HG03520 (cell line): ENCODE measurements around the gene ZNF83.
"Not testable (repeated sequence)": the region's sequence is repeated elsewhere in the genome, so short reads cannot be mapped to it uniquely, and the experiment has no call there.

Experiments
- ATAC-seq: cut with Tn5 transposase; IDR thresholded peaks from one replicate; pipeline ENCODE4 v1.9.1; 2021; ENCODE audit warnings: mild to moderate bottlenecking, moderate library complexity; ENCODE audit not compliant: unreplicated experiment

The ZNF83 gene

DNA sequence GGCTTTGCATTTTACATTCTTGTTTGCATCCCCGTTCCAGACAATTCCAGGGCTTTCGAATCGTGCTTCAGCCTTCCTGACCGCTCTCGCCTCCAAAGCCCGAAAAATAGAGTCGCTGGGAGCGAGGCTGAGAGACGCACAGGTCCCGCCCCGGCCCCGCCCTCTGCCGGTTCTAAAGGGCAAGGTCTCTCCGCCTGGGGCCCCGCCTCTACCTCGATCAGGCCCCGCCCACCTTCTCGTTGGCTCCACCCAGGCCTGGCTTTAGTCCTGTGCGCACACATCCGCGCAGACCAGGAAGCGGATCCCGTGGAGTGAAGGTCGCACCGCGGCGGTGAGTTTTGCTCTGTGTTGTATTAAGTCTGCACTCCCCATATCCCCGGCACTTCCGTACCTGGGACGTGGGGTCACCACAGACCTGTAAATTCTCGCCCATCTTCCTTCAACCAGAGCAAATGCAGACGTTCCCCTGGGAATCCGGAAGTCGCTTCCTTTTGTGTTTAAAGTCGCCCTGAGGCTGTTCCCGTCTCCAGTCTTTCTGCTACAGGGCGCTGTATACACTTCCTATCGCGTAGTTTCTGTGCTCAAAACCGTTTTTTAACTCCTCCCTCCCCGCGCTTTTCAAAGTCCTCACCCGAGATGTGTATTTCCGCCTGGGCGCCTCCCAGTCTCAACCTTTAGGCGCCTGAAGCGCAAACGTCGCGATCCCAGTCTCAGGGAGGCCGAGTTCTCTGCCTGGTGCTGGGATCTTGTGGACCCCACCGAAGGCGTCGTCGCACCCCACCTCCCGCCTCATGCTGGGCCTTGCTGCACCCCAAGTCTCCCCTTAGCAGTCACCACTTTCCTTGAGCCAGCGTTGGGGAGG, 67.9 kb downstream of the ZNF83 start, which contains the start of gene ZNF701:
Gene ZNF701, plus strand, starts transcription at position 288 of the 862 bp plus-strand sequence. CDS start 3,861 bp downstream, outside the sequence.
- ATAC-seq, result peak; percentile 90

DNA sequence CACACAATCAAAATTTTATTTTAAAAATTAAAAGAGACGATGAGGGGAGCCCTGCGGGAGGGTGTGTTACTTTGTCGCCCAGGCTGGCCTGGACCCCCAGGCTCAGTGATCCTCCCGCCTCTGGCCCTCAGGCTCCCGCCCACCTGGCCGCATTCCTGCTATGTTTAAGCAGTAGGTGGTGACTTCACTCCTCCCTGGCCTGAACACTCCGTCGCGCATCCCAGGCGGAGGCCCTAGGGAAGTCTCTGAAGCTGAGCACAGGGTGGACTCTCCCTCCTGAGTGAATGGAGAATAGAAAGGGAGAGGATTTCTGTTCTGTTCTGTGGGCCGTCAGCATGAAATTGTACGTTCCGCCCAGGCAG, 68.5 kb downstream of the ZNF83 start:
- ATAC-seq, result not testable (repeated sequence)

DNA sequence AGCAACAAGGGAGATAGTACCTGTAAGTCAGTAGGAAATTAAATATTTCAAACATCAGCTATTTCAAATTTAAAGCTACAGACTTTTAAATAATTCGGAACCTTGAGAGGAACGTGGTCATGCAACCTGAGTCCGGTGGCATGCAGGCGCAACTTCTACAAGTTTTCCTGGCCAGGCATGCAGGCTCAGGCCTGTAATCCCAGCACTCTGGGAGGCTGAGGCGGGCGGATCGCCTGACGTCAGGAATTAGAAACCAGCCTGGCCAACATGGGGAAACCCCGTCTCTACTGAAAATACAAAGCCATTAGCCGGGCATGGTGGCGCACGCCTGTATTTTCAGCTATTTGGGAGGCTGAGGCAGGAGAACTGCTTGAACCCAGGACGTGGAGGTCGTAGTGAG, 70.2 kb downstream of the ZNF83 start:
- no peak for ATAC-seq

DNA sequence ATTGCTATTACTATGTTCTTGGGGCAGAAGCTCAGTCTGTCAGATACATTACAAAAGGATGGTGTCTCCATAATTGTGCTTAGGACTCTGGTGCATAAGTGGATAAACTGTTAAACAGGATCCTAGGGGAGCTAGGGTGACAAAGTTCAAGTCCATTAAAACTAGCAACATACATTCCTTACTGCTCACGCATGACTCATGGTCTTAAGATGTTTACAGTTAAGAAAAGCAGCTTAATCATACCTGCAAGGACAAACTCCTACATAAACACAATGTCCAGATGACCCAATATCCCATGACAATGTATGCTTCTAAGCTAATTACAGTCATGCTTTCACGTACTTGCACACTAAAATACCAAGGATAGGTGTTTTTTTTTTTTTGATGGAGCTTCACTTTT, 71.6 kb downstream of the ZNF83 start:
- ATAC-seq, result no peak

DNA sequence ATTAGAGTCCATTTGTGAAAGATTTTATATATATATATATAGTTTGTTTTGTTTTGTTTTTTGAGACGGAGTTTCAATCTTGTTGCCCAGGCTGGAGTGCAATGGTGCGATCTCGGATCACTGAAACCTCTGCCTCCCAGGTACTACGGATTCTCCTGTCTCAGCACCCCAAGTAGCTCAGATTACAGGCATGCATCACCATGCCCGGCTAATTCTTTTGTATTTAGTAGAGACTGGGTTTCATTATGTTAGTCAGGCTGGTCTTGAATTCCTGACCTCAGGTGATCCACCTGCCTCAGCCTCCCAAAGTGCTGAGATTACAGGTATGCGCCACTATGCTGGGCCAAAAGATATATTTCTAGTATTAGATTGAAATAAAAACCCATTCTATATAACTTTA, 72.0 kb downstream of the ZNF83 start:
- no peak for ATAC-seq
